Stimulated activated CD4-positive, alpha-beta T cell treated with anti-CD3 and anti-CD28 coated beads, TNF-alpha, amount 100 ng/mL, for 24 hours (primary cell): ENCODE measurements around the gene ARHGAP32.

Experiments used
- DNase-seq, 3 experiments: peaks; one replicate each; pipeline ENCODE4 v3.0.0-alpha.2; 2020; ENCODE audit warnings: low read depth in 3 of 3

Gene ARHGAP32

DNA sequence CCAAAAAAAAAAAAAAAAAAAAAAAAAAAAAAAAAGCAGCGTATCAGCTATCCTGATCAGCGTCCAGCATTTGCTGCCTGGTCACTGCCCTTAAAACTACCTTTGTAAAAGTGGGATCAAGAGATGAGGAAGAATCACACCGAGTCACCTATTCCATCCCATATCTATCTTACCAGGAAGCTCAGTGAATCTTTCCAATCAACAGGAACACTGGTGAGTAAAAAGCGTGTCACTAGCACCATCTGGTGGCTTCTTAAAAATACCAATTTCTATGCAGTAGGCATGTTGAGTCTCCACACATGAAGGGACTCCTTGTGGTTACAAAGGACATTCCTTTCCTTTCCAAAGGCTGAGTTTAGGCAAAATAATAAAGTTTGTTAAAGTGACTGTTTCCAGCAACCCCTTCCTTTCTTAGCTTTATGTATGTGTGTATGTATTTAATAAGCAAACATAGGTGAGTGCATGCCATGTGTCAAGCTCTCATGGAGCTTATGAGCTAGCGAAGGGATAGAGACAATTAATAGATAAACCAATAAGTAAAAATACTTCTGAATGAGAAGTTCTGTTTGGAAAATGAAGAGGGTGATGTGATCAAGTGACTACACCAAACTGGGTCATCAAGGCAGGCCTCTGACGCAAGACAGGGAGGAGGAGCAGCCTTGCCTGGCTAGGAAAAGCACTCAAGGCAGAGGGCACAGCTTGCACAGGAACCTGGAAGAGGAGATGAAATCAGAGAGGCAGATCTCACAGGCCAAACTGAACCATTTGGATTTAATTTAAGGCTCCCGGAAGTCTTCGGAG lies 235.5 kb downstream of the ARHGAP32 start:
- no peak for DNase-seq

DNA sequence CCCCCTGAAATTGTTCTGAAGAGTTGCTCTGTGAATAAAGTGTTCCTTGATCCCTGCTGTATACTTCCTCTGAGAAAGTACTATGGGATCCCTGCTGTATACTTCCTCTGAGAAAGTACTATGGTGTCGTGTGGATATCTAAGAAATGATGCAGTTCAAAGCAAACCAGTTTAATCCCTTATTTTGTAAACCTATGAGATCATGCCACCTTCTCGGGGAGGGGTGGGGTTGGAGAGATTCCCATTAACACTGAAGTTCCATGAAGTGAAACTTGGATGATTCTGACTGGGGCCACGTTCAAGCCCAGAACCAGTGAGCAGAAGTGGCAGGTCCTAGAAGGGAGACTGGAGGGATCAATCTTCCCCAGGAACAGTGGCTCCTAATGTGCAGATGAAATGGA lies 236.5 kb downstream of the ARHGAP32 start:
- DNase-seq: no peak

DNA sequence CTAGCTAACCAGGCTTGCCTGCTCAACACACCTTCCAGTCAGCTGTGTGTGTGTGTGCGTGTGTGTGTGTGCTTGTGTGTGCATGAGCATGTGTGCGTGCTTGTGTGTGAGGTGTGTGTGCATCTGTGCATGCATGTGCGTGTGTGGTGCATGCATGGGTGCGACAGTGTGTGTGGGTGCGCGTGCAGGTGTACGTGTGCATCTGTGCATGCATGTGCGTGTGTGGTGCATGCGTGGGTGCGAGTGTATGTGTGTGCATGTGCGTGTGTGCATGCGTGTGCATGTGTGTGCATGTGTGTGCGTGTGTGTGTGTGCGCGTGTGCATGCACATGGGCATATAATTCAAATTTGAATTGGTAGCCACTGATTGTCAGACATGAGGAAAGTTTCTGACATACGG lies 239.0 kb downstream of the ARHGAP32 start:
- no peak for DNase-seq

DNA sequence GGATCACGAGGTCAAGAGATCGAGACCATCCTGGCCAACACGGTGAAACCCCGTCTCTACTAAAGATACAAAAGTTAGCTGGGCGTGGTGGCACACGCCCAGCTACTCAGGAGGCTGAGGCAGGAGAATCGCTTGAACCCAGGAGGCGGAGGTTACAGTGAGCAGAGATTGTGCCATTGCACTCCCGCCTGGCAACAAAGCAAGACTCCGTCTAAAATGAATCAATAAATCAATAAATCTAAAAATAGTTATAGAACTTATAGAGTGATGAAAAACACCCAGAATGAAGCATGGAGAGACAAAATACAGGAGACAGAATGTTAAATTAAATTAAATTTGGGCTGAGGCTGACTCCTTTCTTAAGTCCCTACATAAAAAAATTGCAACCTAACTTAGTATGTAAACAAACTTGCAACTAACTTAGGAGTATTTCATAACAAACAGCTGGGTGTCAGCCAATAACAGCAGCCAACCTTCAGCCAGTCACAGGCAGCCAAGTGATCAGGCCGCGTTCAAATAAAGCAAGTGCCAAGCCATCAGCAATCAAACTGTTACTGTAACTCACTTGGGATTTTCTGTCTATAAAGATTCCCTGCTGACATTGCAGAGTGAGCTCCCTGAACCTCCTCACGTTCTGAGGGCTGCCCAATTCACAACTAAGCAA lies 242.2 kb downstream of the ARHGAP32 start:
- no peak for DNase-seq

DNA sequence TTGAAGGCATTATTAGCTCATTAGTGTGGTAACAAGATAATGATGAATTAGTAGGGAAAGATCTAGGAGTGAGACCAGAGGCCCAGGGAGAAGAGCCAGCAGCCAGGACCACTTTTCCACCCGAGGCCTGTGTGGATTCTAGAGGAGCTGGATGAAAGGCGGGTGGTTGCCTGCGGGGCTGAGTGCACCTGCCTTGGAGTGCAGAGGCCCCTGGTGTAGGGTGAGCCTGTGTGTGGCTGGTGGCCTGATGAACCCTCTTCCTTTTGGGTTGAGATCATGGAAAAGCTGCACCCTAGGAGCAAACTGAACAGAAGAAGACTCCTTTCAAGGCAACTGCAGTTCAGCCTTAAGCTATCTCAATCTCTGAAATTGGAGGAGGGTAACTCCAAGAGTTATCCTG lies 243.5 kb downstream of the ARHGAP32 start:
- DNase-seq: no peak

DNA sequence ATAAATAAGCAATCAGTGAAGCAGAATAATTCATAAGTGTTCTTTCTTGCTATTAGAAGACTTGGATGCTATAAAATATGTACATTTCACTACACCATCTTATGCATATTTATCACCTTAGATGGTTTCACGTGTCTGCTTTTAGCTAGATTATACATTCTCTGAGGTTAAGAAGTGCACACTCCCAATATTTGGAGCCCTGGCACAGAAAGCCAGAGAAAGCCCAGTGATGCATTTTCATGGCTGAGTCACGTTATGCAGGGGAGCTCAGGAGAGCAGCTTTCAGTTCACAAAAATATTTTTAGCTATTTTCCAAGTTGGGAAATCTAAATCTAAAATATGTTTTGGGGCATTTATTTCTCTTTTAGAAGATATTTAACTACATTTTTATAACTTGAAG lies 244.4 kb downstream of the ARHGAP32 start:
- DNase-seq: no peak

DNA sequence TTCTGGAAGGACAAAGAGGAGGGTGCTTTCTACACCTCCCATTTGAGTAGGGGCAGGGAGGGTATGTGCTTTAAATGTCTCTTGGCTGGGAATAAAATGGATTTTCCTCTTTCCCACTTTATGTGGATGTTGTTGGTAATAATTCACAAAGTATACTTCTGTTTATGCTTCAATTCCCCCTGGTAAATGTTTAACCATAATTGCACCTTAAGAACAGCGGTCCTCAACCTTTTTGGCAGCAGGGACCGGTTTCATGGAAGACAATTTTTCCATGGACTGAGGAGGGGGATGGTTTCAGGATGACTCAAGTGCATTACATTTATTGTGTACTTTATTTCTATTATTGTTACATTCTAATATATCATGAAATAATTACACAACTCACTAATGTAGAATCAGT lies 245.5 kb downstream of the ARHGAP32 start:
- no peak for DNase-seq

DNA sequence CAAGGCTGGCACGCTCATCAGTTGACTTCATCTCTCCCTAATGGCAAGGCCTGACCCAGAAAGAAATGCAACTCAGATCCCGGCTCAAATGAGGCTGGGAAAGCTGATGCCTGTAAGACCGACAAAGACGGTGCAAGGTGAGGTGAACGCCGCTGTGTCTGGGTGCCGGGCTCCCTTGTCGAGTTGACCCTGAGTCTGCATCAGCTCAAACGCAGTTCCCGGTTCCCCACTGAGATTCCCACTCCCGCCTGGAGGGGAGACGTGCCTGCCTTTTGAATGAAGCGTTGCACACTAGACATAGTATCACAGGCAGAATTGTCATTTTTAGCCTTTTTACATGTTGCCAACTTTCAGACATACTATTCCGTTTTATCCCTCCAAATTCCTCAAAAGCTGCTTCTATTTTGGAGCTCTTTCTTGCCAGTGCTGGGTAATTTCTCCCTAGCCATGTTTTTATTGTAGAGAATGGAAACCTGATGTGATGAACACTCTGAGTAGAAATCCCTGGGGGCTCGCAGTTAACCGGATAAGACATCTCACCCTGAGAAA lies 248.6 kb downstream of the ARHGAP32 start:
- no peak for DNase-seq

DNA sequence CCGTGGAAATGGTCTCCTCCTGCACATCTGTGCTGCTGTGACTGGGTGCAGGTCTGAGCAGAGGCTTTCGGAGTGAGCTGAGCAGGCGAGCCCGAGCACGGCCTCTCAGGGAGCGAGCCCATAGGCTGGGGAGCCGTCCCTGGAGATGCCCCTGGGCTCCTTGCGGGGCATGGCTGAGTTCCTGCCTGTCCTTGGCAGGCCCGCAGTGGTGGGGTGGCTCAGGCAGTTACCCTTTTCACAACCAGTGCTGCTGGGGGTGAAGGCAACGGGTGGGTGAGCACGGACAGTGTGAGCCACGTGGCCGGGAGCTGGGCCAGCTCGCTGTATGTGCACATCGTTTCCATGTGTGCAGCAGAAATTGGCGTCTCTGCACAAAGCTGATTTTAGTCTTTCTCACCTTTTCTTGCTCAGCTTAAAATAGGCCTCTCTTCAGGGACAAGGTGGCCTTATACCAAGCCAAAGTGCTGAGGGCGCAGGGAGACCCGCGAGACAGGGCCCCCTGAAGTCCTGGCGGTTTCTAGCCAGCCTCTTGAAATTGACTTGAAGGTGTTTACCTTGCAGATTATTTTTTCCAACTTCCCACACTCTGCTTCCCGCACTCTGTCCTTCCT lies 249.2 kb downstream of the ARHGAP32 start, which contains the start of gene TP53AIP1:
Gene TP53AIP1 (minus strand): TSS at position 55 of the 611 bp plus-strand sequence. CDS start 5,053 bp downstream, outside the sequence.
- DNase-seq: no peak

DNA sequence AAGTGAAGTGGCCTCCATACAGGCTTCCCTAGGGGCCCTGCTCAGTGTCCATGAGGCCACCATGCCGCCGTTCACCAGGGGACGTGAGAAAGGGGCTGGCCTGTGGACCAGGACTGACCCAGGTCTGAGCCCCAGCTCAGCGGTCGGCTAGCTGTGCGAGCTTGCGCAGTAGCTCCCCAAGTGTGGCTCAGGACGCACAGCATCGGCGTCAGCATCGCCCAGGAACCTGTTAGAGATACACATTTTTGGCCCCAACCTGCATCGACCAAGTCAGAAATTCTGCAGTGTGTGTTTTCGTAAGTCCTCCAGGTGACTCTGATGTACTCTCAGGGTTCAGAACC lies 249.9 kb downstream of the ARHGAP32 start:
- no peak for DNase-seq

DNA sequence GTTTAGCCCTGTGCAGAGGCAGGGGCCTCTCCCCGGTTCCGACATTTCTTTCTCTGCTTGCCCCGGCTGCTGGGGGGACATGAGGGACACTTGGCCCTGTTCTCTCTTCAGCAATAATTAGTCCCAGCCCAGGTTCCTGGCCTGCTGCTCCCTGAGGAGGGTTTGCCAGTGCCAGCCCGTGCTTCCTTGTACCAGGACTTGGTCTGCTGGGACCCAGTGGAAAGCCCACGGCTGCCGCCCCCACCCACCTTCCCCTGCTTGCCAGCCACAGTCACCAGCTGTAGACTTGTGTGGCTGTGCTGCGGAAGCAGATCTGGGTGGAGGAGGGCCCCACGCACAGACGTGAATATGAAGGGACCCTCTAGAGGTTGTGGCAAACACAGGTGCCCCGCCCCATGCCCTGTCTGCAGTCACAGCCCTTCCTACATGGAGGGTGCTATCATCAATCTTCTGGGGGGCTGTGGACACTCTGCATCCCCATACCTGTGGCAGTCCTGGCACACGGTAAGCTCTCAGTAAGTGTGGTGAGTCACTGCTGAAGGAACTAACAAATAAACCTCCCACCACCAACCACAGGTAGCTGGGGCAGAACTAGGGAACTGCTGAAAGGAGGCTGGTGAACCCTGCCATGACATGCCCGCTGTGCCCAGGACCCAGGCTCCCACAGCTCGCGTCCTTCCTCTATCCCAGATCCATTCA lies 250.4 kb downstream of the ARHGAP32 start:
- DNase-seq: no peak

DNA sequence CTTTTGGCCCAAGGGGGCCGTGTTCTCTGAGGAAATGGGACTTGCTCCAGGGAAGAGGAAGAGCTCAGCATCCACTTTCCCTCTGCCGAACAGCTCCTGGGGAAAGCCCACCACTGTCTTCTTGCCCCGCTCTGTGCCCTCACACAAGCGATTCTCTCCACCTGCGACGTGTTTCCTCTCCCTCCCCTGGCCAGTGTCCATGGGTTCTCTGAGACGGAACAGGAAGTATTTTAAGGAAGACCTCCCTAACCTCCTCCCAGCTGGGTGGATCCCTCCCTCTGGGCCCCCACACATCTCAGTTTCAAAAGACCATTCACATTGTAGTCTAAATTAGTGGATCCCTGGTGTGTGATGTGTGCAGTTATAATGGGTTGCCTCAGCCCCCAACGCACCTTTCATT lies 251.0 kb downstream of the ARHGAP32 start:
- no peak for DNase-seq

DNA sequence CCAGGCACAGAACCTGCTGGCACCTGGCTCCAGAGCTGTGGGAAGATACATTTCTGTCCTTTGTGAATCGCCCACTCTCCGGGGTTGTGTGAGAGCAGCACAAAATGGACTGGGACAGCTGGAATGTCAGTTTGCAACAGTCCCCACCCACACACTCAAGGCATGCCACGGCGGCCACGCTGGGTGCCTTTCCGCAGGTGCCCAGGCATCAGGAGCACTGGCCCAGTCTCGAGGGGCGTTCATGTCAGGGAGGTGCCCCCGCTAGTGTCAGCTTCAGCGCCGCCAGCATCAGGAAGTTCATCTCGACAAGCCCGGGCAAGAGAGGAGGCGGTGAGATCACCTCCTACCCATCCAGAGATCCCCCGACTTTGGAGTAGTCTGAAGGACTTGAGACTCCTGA lies 251.5 kb downstream of the ARHGAP32 start:
- DNase-seq: no peak

DNA sequence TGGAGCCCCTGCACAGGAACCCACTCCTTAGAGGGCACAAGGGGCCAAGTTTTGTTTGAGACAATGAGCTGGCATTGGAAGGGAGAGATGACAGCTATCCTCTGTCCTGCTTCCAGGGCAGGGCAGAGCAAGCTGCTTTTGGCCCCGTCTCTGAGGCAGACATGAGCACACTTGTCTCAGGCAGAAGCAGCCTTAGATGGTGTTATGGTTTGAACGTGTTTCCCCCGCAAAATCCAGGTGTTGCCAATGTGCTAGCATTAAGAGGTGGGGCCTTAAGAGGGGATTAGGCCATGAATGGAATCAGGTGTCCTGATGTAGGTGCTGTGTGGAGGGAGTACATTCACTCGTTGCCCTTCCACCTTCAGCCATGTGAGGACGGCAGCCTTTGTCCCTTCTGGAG lies 252.0 kb downstream of the ARHGAP32 start:
- DNase-seq: no peak

DNA sequence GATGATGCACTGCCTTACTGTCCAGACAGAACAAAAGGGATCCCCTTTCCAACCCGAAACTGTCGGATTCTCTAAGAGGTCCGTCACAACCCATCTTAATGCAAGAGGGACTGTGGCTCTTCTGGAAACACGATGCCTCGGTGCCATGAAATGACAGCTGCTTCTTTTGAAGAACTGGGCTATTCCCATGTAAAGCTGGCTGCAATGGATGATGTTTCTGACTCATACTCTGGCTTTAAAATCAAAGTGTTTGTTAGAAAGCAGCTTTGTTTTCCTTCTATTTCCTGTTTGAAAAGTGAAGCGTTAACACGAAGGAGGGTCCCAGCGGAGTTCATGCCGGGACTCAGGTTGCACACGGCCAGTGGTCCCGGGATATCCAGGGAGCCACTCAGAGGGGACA lies 252.5 kb downstream of the ARHGAP32 start:
- no peak for DNase-seq

DNA sequence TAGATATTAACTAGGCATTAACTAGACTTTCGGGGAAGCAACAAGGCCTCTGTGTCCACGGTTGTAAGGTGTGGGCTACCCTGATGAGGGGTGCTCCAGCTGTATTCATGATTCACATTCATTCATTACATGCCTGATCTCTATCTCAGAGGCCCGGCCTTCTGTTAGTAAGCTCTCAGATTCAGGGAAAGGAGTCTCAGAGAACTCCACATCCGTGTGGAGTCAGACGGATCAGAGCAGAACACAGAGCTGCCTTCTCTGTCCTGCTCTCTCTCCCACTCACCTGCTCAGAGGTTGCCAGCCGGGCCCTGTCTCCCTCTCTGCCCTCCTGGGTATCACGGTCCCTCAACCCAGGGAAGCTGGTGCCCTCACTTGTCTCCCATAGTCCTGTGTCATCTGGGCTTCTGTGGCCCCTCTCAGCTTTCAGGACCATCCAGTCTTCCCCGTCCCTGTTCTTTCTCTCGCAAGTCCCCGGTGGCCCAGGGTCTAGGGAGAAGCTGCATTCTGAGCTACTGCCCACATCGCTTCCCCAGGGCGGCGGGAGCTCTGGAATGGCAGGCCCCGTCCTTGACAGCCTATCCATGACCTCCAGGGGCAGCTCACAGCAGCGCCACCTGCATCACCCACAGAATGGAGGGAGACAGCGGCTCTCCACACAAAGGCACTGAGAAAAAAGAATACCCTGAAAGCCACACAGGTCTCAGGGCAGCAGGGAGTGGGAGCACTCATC lies 253.8 kb downstream of the ARHGAP32 start:
- no peak for DNase-seq

DNA sequence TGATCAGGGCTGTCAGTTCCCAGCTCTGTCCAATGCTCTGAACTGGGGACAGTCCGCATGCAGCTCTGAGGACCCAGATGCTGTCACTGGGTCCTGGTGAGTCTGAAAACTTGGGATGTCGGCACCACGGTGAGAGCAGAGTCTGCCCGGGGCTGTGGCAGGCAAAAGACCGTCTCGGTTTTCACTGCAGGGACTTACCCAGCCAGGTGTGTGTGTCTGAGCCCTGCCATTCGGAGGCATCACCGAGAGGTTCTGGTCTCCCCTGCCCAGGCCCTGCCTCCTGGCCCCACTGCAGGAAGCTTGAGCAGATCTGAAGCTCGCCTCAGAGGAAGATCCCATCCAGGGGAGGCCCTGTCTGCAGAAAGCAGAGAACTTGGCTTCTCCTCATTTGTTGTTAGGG lies 254.6 kb downstream of the ARHGAP32 start:
- no peak for DNase-seq

DNA sequence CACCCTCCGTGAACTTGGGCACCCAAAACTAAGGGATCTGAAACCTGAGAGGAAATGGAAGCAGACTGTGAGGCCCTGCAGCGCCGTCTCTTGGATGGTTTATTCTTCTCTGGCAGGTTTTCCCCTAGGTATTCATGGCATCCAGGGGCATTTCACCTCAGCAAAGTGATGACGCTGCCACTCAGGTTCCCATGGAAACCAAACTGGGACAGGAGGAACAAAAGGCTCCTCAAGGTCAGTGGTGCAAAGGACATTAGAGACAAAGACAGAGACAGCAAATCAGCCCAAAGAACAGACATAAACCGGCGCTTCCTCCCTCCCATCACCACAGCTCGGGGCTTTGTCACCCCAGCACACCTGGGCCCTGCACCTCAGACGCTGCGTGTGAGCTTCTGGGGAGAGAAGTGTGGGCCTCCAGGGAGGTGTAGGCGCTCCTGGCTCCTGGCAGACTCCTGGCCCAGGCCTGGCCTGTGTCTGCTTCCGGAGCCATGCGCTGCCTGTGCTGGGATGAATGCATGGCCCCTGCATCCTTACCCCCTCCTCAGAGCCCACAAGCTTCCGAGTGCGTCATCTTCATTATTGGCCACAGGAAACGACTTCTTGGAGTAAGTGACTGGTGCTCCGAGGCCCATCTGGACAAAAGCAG lies 255.4 kb downstream of the ARHGAP32 start:
- DNase-seq: no peak

DNA sequence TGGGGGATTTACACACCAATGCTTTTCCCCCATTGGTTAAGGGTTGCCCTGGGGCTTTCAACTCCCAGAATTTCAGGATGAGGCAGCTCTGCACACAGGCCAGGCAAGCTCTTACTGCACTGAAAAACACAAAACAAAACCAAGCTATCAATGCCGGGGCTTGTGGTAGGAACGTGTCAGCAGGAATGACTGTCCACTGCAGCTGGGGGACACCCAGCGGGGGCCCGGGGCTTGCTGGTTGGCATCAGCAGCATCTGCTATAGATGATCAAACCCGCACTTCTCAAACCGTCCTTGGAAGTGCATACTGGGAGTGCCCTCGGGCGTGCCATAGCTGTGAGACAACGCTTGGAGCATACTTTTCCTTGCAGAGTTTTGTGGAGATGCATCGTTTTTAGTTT lies 257.2 kb downstream of the ARHGAP32 start:
- no peak for DNase-seq

DNA sequence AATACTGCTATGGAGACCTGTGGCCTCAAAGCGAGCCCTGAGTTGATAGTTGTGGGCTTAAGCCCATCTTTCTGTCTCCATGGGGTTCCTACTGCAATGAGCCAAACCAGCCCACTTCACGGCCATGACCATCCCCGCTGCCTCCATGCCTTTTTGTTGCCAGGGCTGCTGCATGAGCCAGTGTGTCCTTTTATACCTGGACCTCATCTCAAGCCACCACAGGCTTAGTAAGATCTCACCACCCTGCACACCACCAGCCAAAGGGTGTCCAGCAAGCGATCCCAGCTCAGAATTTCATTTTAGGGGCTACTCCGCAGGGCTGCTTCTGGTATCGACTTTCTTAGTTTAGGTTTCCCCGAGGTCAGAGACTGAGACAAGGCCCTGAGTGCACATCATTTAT lies 257.8 kb downstream of the ARHGAP32 start:
- no peak for DNase-seq
